NCI-H526 (cell line): Measurements from ENCODE around the gene SPATA2.
"Not testable (repeated sequence)": the region's sequence is repeated elsewhere in the genome, so short reads cannot be mapped to it uniquely, and the experiment has no call there.

ENCODE experiments used
- DNase-seq, 2 experiments: peaks; one replicate each; lab custom pipeline; 2025; lab: John Stamatoyannopoulos, UW

SPATA2 gene, protein sequence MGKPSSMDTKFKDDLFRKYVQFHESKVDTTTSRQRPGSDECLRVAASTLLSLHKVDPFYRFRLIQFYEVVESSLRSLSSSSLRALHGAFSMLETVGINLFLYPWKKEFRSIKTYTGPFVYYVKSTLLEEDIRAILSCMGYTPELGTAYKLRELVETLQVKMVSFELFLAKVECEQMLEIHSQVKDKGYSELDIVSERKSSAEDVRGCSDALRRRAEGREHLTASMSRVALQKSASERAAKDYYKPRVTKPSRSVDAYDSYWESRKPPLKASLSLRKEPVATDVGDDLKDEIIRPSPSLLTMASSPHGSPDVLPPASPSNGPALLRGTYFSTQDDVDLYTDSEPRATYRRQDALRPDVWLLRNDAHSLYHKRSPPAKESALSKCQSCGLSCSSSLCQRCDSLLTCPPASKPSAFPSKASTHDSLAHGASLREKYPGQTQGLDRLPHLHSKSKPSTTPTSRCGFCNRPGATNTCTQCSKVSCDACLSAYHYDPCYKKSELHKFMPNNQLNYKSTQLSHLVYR

DNA sequence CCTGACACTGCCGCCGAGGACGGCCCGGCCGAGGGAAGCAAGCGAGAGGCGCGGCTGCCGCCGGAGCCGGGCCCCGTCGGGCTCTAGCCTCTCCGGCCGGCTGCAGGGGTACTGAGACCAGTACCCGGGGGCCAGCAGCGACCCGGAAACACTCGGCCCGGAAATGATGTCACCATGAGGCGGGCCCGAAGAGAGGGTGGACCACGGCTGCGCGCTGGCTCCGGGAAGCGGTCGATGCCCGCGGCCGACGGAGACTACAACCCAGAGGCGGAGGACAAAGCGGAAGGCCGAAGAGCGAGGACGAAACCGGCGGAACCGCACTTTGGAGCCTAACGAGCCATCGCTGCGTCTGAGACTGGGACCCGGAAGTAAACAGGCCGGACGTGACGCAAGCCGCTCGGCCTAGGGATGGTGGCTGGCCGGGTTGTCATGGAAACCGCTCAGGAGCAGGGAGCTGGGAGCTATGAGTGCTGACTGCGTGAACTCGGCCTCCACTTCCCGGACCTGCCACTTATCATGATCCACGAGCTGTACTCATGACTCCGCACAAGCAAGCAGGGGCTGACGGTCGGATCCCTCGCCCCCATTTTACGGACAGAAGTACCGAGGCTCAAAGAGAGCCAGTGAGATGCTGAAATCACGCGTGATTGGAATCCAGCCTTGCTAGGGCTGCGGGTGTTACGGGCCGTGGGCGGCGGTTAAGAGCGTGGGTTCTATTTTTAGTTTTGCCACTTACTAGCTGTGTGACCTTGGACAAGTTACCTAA, at the start of gene SPATA2:
TSS of gene SPATA2 (minus strand) at position 150 of the 766 bp plus-strand sequence. CDS start 7,039 bp downstream, outside the sequence.
- peak; percentile 91 to 98 for DNase-seq

DNA sequence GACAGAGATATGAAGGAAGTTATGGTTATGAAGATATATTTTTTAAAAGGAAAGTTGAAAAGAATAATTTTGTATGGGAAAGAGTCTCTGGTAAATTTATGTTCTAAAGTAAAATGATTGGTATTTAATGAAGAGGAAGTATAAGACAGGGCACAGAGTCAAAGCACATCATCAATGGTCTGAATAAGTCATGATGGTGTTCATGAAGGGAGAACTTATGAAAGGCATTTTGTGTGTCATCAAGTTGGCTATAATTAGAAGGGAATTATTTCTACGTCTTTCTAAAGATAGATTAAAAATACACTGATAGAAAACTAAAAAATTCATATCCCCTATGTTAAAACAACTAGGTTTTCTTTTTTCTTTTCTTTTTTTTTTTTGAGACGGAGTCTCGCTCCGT, 46.1 kb upstream of the SPATA2 start:
- no peak for DNase-seq

DNA sequence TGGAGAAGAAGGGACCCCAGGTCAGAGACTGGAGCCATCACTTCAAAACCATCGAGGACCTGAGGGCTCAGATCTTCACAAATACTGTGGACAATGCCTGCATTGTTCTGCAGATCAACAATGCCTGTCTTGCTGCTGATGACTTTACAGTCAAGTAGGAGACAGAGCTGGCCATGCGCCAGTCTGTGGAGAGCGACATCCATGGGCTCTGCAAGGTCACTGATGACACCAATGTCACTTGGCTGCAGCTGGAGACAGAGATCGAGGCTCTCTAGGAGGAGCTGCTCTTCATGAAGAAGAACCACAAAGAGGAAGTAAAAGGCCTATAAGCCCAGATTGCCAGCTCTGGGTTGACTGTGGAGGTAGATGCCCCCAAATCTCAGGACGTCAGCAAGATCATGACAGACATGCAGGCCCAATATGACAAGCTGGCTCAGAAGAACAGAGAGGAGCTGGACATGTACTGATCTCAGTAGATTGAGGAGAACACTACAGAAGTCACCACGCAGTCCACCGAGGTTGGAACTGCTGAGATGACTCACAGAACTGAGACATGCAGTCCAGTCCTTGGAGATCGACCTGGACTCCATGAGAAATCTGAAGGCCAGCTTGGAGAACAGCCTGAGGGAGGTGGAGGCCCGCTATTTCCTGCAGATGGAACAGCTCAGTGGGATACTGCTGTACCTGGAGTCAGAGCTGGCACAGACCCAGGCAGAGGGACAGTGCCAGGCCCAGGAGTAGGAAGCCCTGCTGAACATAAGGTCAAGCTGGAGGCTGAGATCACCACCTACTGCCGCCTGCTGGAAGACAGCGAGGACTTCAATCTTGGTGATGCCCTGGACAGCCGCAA, 42.0 kb upstream of the SPATA2 start:
- DNase-seq: not testable (repeated sequence)

DNA sequence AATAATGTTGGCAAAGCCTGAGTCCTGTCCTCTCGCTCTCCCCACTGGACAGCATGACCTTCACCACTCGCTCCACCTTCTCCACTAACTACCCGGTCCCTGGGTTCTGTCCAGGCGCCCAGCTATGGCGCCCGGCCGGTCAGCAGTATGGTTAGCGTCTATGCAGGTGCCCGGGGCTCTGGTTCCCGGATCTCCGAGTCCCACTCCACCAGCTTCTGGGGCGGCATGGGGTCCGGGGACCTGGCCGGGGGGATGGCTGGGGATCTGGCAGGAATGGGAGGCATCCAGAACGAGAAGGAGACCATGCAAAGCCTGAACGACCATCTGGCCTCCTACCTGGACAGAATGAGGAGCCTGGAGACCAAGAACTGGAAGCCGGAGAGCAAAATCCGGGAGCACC, 41.4 kb upstream of the SPATA2 start:
- DNase-seq: no peak

DNA sequence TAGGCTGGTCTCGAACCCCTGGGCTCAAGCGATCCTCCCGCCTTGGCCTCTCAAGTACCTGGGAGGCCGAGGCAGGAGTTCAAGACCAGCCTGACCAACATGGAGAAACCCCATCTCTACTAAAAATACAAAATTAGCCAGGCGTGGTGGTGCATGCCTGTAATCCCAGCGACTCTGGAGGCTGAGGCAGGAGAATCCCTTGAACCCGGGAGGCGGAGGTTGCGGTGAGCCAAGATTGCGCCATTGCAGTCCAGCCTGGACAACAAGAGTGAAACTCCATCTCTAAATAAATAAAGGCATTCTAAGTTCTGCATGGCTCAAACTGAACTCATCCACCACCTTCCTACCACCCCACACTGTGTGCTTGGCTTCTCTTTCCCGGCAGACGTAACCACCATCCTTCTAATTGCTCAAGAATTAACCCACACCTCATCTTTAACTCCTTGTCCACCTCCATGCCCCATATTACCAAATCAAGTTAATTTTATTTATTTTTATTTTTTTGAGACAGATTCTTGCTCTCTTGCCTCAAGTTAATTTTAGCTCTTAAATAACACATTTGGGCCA, 40.6 kb upstream of the SPATA2 start:
- not testable (repeated sequence) for DNase-seq

DNA sequence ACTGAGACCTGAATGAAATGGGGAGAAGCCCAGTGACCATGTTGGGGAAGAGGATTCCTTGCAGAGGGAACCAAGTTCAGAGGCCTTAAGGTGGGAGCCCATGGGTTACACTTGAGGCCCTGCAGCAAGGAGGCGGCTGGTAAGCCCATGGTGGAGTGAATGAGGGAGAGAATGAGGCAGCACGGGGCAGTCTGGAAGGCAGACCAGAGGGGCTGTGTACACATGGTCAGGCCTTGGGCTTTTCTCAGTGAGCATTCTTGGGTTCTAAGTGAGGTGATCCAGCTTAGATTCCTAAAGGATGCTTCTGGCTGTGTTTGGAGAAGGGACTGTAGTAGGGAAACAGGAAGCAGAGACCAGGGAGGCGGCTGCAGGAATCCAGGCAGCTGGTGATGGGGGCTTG, 39.8 kb upstream of the SPATA2 start:
- DNase-seq: no peak

DNA sequence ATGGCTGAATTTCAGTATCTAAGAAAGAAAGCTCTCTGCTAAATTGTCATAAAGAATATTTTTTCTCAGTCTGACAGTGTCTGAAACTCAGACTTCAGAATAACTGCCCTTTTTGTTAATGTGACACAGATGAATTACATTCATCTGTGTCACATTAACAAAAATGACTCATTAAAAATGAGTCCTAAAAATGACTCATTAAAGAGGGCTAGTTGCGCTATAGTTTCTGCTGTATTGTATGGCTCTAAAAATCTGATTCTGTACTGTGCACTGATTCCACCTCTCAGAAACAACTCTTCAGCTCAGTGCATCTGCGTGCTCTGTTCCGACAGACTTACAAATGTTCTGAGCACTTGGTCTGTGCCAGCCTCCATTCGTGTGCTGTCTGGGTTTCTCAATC, 35.8 kb upstream of the SPATA2 start:
- no peak for DNase-seq

DNA sequence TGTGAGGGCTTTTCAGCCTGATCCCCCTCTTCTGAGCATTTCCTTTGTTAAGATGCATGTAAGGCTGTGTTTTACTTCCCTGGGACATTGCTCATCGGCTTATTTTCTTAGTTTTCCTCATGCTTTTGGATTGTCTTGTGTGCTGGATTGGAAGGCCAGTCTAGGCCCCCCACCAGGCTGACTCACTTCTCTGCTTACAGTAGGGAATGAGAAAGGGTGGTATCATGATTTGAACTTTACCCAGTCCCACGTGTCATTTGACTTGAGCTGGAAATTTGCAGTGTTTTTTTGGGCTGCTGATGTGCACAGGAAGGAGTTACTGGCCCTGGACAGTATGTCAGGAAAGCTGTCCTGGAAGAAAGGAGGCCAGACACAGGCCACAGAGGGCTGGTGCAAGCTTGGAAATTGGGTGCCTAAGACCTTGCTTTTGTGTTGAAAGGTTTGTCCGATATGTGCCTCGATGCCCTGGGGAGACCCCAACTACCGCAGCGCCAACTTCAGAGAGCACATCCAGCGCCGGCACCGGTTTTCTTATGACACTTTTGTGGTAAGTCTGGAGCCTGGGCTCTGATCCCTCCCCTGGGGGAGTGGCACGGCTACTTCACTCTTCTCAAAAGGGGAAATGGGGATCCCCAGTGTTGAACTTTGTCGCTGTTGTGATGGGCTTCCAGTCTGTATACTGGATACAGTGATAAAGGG, 33.6 kb upstream of the SPATA2 start:
- no peak for DNase-seq

DNA sequence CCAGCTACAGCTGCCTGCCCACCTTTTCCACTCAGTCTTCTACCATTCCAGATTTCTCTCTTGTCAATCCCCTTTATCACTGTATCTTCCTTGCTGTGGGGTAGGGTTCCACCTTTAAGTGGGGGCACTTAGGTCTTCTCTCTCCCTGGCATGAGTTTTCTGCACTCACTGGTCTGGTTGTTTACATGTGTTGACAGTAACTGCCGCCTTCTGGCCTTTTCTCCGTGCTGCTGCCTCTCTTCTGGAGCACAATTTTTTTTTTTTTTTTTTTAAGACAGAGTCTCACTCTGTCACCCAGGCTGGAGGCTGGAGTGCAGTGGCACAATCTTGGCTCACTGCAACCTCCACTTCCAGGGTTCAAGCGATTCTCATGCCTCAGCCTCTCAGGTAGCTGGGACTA, 32.8 kb upstream of the SPATA2 start:
- no peak for DNase-seq

DNA sequence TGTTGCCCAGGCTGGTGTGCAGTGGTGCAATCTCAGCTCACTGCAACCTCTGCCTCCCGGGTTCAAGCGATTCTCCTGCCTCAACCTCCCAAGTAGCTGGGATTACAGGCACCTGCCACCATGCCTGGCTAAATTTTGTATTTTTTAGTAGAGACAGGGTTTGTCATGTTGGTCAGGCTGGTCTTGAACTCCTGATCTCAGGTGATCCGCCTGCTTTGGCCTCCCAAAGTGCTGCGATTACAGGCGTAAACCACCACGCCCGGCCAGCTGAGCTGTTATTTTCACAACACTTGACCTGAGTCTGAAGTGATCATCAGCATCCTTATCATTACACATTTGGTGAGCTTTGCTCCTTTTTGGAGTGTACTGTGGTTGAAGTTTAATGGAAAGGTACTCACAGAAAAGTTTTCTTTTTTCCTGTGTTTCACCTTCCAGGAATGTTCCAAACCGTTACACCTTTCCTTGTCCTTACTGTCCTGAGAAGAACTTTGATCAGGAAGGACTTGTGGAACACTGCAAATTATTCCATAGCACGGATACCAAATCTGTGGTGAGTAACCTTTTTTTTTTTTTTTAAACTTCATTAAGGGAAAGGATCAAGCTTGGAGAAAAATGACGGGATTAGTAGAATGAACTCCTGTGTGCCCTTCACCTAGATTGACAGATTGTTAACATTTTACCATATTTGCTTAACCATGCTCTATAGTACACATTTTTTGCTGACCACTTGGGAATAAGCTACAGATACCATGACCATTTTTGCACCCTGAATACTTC, 30.6 kb upstream of the SPATA2 start:
- DNase-seq: no peak

DNA sequence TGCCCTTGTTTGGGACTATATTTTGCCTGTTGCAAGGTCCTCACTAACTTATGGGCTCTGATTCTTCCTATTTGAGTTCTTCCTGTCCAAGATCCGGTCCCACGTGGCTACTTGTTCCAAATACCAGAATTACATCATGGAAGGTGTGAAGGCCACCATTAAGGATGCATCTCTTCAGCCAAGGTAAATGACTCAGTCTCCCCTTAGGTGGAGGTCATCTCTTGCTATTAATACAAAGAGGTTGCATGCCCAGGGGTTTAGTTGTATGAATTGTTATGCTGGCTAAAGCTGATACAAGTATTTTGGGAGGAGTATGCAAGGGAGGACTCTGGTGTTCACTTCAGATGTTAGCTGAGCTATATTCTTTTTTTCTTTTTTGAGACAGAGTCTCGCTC, 30.0 kb upstream of the SPATA2 start:
- DNase-seq: no peak

DNA sequence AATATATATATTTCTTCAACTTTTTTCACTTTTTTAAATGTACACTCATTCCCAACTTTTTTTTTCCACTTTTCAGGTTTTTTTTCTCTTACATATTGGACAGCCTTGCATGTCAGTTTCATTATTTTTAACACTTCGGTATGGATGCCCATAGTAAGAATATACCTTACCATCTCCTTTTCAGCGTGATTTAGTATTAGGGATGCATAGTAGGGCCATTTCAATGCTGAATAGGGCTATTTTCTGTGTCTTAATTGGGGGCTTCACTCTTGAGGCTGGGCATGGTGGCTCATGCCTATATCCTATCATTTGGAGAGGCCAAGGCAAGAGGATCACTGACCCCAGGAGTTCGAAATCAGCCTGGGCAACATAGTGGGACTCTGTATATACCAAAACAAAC, 27.6 kb upstream of the SPATA2 start:
- DNase-seq: no peak

DNA sequence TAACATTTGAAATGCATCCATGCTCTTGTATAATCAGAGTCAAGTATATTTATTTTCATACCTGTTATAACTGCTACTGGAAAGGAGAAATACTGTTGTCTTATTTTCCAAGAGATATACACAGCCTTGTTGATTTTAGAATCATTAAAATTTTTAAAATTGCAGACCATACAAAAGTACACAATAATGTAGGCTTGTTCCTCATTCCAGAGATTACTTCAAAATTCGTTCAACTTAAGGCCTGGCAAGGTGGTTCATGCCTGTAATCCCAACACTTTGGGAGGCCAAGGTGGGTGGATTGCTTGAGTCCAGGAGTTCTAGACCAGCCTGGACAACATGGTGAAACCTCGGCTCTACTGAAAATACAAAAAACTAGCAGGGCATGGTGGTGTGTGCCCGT, 27.0 kb upstream of the SPATA2 start:
- no peak for DNase-seq

DNA sequence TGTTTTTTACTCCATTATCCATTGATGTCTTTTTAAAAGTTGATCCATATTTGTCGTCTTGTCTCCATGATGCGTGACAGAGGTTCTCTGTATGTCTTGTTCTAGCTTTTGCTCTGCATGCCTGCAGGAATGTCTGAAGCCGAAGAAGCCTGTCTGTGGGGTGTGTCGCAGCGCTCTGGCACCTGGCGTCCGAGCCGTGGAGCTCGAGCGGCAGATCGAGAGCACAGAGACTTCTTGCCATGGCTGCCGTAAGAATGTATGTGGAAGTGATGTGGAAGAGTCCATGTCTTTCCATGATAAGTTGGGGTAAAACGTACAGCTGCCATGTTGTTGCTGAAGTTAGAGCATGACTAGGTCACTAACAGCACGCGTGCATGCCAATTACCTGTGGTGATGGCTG, 26.1 kb upstream of the SPATA2 start:
- no peak for DNase-seq

DNA sequence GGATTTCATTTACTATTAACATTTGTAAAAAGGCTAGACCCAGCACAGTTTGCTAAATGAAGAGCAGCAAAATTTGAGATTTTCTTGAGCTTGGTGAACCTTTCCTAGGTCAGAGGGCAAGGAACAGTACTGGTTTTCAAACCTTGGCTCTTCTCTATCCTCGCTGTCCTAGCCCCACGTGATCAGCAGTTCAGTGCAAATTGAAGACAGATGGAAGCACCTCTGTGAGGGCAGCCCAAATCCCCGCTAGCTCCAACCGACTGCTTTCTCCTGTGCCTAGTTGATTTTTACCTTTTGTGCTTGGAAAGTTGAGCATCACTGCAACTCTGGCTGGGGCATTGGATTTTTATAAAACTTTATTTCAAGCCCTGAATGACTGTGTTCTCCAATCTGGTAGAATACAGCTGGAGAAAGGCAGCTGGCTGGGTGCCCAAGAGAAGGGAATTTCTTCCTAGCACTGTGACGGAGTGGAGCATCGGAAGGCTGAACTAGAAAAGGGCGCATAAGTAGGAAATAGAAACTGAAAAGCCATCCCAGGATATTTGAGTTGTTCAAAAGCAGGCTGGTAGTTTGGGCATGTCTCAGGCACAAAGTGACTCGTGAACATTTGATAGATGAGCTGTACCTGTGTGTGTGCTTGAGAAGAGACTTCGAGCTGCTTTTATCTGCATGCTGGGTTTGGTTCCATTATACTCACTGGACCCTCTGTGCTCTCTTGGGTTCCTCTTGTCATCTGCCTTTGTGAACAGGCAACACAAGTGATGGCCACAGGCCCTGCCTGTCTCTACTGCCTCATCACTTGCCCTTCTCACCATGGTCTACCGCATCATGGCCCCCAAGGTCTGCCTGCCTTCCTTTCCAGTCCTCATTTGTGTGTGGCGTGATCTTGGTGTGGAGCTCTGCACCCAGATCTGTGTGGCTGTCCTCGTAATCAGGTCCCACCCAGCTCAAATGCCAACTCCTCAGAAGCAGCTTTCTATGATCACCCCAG, 23.1 kb upstream of the SPATA2 start:
- DNase-seq: no peak

DNA sequence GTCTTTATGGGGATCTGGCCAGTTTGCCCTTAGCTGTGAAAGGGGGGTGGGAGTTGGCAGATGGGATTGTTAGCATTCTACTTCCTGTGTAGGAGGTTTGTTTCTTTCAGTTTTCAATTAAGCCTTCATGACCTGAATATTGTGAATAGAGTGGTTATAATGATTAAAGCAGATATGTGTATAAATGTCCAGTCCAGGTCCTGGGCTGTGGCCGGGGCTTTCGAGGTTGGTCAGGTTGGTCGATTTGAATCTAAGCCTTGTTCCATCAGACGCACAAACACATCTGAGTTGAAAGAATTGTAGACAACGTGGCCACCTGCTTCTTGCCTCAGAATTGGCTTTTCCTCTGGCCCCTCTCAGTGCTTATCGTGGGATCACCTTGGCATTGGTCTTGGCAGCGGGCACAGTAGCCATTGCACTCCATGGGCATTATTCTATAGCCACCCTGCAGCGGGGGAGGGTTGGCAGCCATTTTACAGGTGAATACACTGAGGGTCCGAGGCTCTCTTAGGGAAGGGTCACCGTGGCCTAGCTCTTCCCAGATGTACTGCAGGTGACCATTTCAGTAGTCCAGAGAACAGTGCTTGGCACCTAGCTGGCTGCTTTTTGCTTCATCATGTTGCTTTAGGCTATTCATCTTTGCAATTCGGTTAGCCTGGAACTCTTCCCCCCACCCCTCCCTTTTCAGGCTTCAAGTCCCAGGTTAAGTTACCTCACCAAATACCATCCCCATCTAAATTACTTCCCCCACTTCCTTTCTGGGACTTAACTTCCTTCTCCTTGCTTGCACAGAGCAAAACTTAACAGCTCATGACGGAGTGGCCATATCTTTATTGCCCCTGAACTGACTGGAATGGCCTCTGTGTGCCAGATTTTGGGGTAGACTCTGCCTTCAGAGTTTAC, 21.9 kb upstream of the SPATA2 start:
- no peak for DNase-seq

DNA sequence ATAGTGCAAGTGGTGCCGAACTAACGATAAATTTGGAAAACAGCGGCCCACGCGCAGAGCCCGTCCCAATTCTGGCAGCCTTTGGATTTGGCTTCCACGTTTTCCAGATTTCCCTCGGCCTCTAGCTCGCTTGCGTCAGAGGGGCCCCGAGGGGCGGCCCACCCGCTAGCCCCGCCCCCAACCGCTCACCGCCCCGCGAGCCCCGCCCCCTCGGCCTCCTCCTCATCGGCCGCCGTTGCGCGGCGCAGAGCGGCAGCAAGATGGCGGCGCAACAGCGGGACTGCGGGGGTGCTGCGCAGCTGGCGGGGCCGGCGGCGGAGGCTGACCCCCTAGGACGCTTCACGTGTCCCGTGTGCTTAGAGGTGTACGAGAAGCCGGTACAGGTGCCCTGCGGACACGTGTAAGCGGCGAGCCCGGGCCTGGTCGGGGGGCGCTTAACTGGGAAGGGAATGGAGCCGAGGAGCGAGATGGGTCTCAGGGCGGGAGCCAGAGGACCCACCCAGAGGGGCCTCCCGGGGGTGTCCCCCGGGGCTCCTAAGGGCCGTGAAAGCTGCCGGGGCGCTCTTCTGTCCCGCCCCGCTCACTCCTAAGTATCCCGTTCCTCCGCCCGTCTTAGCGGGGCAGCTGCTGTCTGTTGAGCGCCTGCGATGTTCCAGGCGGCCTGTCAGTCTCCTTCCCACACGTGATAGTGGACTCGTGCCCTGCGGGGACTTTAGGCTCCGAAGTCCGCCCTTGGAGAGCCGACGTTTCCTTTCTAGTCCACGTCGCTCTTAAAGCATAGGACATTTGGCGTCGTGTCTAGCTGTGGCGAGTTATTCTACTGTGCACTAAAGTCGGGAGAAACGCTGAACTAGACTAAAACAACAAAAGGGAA, 21.1 kb upstream of the SPATA2 start, which contains the start of gene RNF114:
TSS of gene RNF114 (plus strand) at position 245 of the 874 bp plus-strand sequence. CDS start at position 261, 16 bp downstream.
- DNase-seq: peak; percentile 78 to 97
